Measurements from ENCODE around the gene RPL13. TPM values are rescaled to one million over a fixed set of nuclear protein-coding genes. Genes with fewer than 3 reads are reported as not detected.
"Not testable (repeated sequence)": the region's sequence is repeated elsewhere in the genome, so short reads cannot be mapped to it uniquely, and the experiment has no call there.

Gene RPL13
- total RNA-seq, 2 donors from 2014 or later = 1,338 to 1,459 TPM

DNA sequence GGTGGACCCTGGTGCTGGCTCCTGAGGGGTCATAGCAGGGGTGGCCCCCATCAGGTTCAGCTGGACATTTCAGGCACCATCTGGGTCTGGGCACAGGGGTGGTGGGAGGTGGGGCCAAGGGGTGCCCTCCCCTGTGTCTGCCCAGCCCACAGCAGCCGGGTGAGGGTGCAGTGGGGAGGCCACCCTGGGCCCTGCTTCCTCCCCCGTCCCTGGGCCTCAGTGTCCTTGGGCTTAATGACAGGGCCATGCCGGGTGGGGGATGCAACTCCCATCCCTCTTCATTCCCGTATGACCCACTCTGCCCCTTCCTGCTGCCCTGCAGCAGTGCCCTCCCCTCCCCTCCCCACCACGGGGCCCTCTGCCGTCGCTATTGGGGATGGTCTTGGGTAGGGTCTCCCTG, 25.7 kb downstream of the RPL13 start:
- intact Hi-C loops (cut with DNase I) = no loop called here
- DNase-seq (ENCODE audit: low spot score) = no peak

DNA sequence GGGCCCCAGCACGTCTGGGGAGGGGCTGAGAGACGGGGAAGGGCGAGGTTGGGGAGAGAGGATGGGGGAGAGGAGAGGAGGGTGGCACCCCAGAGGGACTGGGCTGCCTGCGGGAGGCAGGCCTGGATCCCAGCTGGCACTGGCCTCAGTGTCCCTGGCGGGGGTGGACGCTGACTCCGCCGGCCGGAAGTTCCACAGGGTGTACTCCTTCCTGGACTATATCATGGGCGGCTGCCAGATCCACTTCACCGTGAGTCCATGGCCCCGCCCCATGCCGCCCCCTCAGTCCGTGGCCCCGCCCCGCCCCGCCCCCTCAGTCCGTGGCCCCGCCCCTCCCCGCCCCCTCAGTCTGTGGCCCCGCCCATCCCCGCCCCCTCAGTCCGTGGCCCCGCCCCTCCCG, 26.4 kb downstream of the RPL13 start:
- intact Hi-C loops (cut with DNase I) = no loop called here
- no peak for DNase-seq (ENCODE audit: low spot score)

DNA sequence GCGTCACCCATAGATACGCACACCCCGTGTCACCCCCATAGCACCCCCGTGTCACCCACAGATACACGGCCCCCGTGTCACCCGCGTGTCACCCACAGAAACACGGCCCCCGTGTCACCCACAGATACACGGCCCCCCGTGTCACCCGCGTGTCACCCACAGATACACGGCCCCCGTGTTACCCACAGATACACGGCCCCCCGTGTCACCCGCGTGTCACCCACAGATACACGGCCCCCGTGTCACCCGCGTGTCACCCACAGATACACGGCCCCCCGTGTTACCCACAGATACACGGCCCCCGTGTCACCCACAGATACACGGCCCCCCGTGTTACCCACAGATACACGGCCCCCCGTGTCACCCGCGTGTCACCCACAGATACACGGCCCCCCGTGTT, 27.2 kb downstream of the RPL13 start:
- DNase-seq (ENCODE audit: low spot score); intact Hi-C loops (cut with DNase I): not testable (repeated sequence)

DNA sequence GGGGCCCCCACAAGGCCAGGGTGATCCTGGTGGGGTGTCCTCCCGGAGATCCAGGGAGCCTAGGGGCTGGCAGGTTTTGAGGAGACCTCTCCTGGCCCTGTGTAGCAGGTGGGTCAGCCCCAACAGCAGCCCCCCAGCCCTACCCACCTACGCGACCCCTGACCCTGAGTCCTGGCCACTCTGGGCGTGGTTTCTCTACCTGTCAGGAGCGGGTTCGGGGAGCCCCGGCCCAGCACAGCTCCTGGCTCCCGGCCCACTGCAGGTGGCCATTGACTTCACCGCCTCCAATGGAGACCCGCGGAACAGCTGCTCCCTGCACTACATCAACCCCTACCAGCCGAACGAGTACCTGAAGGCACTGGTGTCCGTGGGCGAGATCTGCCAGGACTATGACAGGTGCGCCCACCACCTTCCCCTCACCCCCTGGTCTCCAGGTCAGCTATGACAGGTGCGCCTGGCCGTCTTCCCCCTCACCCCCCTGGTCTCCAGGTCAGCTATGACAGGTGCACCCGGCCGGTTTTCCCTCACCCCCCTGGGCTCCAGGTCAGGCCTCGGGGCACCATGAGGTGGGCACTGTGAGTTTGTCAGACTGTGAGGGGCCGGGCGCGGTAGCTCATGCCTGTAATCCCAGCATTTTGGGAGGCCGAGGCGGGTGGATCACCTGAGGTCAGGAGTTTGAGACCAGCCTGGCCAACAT, 28.1 kb downstream of the RPL13 start:
- DNase-seq (ENCODE audit: low spot score) = no peak
- intact Hi-C loops (cut with DNase I) = no loop called here

DNA sequence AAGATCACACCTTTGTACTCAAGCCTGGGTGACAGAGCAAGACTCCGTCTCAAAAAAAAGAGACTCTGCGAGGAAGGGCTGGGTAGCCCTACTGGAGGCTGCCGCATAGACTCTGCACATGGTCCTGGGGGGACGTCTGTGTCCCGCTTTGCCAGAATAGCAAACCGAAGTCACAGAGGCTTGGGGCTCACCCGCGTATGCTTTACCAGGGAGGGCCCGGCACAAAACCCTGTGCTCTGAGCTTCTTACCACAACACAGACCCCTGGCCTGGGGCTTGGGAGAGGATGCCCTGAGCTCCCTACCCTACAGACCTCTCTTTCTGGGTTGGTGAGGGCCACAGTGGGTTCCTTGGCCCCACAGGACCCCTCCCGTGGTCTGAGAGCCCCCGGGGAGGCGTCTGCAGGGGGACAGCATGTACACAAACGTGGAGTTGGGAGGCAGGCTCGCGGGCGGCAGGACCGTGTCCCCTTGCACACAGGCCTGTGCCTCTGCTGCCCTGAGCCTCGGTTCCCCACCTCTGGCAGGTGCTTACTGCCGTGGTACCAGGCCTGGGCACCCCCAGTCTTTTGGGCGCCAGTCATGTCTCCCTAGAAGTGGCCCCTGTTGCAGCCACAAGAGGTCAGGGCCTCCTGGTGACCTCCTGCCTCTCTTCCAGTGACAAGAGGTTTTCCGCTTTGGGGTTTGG, 28.9 kb downstream of the RPL13 start:
- no peak for DNase-seq (ENCODE audit: low spot score)
- intact Hi-C loops (cut with DNase I) = no loop called here

DNA sequence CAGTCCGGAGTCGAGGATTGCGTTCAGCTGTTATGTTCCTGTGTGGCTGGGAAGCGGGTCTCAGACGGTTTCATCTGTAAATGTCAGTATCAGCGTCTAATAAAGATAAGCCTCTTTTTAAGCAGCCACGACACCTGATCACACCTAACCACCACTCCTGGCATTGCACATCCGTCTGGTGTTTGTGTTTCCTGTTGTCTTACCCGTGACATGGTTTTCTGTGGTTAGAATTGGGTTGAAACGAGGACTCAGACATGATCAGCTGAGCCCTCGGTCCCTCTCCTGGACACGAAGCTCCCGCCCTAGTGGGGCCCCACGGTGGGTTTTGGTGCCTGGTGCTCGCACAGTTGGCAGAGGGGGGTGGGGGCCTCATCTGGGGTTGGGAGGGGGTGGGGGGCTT, 33.4 kb downstream of the RPL13 start:
- intact Hi-C loops (cut with DNase I) = no loop called here
- DNase-seq (ENCODE audit: low spot score) = no peak

DNA sequence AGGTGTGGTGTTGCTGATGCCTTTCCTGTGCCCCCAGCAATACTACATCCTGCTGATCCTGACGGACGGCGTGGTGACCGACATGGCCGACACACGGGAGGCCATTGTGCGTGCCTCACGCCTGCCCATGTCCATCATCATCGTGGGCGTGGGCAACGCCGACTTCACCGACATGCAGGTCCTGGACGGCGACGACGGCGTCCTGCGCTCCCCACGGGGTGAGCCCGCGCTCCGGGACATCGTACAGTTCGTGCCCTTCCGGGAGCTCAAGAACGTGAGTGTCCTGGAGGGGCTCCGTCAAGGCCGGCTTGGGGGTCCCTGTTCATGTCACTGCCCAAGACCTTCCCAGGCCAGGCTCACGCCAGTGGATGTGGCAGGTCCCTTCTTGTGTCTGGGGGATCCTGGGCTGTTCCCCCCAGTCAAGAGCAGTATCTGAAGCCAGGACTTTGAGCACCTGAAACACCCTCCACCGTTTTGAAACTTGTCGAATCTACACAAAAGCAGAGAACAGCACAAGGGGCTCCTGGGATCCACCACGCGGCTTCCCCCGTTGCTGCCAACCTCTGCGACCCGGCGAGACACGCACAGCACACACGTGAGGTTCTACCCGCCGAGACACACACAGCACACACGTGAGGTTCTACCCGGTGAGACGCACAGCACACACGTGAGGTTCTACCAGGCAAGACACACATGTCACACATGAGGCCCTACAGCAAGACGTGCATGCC, 35.0 kb downstream of the RPL13 start:
- DNase-seq (ENCODE audit: low spot score) = no peak
- intact Hi-C loops (cut with DNase I) = no loop called here

DNA sequence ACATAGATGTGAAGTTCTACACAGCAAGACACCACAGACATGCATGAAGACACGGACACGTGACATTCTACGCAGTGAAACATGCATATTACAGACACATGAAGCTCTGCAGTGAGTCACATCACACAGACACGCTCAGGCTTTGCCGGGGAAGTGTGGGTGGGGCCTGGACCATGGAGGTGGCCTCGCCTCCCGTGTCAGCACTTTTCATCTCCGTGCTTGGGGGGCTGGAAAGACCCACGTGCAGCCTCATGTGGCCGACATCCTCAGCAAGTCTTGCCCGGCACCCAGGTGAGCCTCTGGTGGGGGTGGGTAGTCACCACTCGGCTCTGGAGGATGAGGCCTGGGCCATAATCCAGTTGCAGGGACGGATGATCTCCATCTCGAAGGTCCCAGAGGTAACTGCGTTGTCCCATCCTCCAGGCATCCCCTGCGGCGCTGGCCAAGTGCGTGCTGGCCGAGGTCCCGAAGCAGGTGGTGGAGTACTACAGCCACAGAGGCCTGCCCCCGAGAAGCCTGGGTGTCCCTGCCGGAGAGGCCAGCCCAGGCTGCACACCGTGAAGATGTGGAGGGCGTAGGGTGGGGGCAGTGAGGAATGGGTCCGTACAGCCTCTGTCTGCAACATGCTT, 35.7 kb downstream of the RPL13 start:
- intact Hi-C loops (cut with DNase I) = no loop called here

DNA sequence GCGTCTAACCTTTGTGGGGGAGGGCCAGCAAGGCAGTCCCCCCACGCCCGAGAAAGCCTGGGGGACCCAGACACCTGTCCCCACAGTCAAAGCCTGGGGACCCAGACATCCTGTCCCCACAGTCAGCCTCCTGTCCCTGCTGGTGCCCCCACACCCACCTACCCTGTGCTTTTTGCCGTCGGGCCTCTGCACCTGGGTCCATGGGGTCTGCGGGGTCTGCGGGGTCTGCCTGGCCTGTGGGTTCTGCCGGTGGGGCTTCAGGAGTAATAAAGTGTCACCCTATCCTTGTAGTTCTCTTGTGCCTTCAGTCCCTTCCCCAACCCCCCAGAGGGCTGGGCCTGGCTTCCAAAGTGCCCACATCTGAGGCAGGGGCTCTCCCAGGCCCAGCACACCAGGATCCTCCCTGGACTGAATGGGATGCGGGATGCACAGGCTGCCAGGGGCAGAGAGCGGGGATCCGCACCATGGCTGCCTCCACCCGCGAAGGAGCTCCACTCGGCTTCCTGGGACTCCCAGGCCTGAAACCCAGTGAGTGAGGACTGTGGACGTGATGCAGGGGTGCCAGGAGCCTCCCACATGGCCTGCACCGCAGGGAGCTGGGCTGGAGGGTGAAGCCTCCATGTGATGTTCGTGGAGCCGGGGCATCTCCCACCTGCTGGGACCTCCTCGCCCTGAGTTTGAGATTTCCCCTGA, 36.6 kb downstream of the RPL13 start:
- intact Hi-C loops (cut with DNase I) = no loop called here
- no peak for DNase-seq (ENCODE audit: low spot score)

More for the DNA sequence above, 35.7 kb downstream of the RPL13 start:
- no peak for DNase-seq (ENCODE audit: low spot score)

DNA sequence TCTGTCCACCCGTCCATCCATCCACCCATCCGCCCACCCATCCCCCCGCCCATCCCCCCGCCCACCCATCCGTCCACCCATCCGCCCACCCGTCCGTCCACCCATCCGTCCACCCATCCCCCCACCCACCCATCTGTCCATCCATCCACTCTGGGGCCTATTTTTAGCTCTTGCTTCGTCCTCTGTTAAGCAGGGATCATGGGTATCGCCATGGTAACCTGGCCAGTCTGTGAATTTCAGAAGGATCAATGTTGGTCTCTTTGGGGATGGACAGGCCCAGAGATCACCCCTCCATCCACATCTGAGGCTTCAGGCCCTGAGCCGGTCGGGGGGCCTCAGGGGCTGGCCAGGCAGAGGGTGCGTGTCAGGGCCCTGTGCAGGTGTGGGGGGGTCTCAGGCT, 37.7 kb downstream of the RPL13 start:
- intact Hi-C loops (cut with DNase I) = no loop called here
- no peak for DNase-seq (ENCODE audit: low spot score)

DNA sequence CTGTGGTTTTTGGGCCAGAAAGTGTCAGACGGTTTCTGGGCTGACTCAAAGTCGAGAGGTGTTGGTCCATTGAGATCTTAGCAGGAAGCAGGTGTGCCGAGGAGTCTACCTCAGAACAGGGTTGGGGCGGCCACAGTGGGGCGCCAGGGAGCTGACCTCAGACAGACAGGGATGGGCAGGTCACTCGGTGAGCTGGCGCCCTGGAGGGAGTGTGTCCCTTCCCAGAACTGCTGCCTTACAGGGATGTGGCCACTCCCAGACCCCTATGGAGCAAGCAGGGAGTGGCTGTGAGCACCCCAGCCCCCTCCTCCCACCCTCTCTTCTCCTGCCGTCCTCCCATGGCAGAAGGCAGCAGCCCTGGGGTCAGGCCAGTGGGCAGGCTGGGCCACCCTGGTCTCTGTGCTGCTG, 39.0 kb downstream of the RPL13 start:
- intact Hi-C loops (cut with DNase I) = no loop called here
- DNase-seq (ENCODE audit: low spot score) = no peak

DNA sequence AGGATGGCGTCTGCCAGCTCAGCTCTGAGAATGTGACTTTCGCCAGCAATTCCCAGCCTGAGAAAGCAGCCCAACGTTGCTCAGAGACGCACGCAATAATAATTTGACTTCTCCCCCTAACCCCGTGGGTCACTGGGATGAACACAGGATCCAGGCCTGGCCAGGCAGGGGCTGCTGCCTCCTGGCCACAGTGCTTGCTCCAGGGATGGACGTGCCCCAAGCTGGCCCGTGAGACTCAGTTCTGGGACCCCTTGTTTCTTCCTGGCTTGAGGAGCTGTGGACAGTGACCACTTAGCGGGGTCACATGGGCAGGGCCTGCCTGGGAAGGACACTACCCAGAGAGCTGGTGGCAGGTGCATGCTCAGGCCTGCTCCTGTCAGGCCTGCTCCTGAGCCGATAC, 39.4 kb downstream of the RPL13 start:
- intact Hi-C loops (cut with DNase I) = loop anchor here in 1 of 2 donors (2.0 kb wide), 1 partner anchor 23 kb away; no protein-coding TSS in a partner anchor
- DNase-seq (ENCODE audit: low spot score) = no peak

DNA sequence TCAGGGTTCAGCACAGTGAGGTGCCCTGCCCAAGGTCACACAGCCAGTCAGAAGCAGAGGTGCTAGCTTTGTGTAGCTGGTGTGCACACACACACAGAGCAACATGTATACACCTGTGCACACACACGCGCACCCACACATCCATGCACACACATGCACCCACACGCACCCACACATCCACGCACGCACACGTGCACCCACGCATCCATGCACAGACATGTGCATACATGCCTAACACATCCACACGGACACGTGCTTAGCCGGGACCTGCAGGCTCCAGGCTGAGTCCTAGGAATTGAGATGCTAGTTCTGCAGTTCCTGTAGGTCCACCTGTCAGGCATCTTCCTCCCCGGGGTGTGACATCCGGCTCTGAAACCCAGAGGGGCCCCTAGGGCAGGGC, 39.9 kb downstream of the RPL13 start:
- intact Hi-C loops (cut with DNase I) = loop anchor here in 1 of 2 donors (2.0 kb wide), 1 partner anchor 24 kb away; no protein-coding TSS in a partner anchor
- no peak for DNase-seq (ENCODE audit: low spot score)

DNA sequence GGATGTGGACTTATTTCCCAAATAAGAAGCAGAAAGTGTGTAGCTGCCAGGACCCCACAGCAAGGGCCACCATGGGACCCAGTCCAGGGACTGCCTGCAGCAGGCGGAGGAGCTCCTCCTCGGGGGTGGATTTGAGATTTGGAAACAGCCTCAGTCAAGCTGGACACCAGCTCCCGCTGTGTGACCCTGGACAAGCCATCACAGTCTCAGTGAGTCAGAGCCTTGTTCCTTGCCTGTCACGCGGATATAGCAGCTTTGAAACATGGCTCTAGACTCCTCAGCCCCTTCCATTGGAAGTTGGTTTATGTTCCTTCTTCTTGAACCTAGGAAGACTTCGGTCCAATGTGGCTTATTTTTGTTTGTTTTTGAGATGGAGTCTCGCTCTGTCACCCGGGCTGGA, 40.5 kb downstream of the RPL13 start:
- intact Hi-C loops (cut with DNase I) = loop anchor here in 1 of 2 donors (2.0 kb wide), 1 partner anchor 24 kb away; no protein-coding TSS in a partner anchor
- DNase-seq (ENCODE audit: low spot score) = no peak

DNA sequence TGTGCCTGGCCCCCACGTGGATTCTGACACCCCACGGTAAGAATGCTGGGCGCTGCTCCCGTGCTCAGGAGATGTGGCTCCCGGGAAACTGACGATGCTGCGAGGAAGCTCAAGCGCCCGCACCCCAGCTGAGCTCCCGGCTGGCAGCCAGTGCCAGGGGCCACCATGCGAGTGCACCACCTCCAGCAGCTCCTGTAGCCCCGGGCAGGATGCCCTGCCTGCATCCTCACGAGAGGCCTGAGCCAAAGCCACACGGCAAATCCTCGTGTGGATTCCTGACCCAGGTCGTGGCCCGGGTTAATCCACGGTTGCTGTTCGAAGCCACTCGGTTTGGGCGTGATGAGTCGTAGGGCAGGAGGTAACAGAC, 41.4 kb downstream of the RPL13 start:
- DNase-seq (ENCODE audit: low spot score) = no peak
- intact Hi-C loops (cut with DNase I) = loop anchor here in 1 of 2 donors (2.0 kb wide), 1 partner anchor 25 kb away; no protein-coding TSS in a partner anchor

DNA sequence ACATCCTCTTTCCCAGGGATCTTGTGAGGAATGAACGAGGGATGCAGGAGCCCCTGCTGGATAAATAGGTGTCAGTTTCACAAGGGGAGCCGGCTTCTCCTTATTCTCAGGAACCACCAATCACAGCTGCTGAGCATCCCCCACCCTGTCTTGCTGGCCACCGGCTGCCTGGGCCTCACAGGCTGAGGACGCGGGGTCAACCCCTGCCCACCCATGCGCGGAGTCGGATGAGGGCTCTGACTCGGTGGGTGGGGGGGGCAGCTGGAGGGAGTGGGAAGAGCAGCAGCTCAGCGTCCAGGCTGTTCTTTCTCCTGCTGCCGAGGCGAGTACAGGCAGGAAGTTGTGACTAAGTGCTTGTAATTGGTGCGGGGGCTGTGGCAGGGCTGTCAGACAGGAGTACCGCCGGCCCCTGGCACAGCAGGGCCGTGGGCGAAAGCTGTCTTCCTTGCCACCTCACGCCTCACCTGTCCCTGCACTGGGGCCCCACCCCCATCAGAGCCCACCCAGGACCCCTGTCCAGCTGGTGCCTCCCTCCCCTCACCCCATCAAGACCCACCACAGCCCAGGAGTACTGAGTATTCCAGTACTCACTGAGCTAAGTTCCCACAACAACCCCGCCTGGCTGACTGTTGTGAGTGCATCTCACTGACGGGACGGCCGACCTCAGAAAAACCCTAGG, 41.9 kb downstream of the RPL13 start:
- no peak for DNase-seq (ENCODE audit: low spot score)
- intact Hi-C loops (cut with DNase I) = no loop called here

DNA sequence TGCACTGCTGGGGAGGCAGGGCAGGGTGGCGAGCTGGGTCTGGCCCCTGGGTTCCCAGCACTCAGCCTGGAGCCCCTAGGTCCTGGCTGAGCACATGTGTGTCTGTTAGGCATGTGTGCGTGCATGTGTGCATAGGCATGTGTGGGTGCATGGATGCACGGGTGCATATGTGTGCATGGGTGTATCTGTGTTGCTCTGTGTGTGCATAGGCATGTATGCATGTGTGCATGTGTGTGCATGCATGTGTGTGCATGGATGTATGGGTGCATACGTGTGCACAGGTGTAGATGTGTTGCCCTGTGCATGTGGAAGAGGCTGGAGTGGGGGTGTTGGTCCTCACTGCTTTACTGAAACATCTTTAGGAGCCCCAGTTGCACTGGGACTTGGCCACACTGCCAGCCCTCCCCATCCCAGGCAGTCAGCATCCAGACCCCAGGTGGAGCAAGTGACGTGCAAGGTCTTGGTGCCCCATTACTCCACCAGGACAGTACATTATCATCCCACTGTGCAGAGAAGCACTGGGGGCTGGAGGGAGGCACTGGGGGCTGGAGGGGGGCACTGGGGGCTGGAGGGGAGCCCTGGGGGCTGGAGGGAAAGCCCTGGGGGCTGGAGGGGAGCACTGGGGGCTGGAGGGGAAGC, 42.6 kb downstream of the RPL13 start:
- intact Hi-C loops (cut with DNase I) = no loop called here
- no peak for DNase-seq (ENCODE audit: low spot score)

DNA sequence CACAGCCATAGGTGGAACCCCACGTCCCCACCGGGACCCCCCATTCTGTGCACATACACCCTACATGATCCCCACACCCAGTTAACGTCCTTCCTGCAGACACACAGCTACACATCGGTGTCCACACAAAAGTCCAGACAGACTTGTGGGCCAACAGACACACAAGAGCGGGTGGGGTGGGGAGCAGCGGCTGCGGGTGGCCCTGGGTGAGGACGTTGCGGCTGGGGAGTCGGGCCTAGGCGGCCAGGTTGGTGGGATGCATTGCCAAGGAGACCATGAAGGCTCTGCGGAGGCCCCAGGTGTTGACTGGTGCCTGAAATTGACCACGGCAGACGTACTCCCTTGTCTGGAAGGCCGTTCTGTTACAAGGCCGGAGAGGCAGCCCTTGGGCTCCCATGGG, 44.3 kb downstream of the RPL13 start:
- intact Hi-C loops (cut with DNase I) = no loop called here
- DNase-seq (ENCODE audit: low spot score) = no peak
